IPS-18c (cell line): ENCODE results near the gene CCDC51.
A peak's percentile ranks its signal among the peaks of the same experiment; 100 is the strongest.

Experiments
- H3K4me3 ChIP-seq: 2 replicates; pipeline ENCODE4 v1.7.0; 2013; ENCODE audit warnings: low read depth, mild to moderate bottlenecking, low read length, moderate library complexity; ENCODE audit not compliant: insufficient read depth
- H3K9me3 ChIP-seq: one replicate; pipeline ENCODE4 v1.6.1; 2013; ENCODE audit warnings: mild to moderate bottlenecking, low read length, moderate library complexity; ENCODE audit not compliant: control insufficient read depth, insufficient read depth

The CCDC51 gene

GRCh38 chr3:48445277-48445882 is 5.5 kb upstream of the CCDC51 start:
- Histone ChIP-seq H3K4me3 (peak overlapping the region; percentile 99; the same call in 1 of the 2 replicates), H3K9me3 (no peaks in the 10 kb centered on the region)

DNA sequence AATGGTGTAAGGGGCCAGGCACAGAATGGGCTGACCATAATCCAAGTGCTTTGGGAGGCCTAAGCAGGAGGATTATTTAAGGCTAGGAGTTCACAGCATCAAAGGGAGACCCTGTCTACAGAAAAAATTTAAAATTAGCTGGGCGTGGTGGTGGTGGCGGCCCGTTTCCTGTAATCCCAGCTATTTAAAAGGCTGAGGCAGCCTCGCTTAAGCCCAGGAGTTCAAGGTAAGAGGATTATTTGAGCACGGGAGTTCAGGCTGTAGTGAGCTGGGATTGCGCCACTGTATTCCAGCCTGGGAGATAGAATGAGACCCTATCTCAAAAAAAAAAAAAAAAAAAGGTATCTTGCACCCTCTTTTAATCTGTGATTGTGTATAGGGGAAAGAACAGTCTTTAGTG is 2.0 kb upstream of the CCDC51 start:
- Histone ChIP-seq H3K4me3 (peak overlapping the region; percentile 20; the same call in 1 of the 2 replicates), H3K9me3 (no peaks in the 10 kb centered on the region)

DNA sequence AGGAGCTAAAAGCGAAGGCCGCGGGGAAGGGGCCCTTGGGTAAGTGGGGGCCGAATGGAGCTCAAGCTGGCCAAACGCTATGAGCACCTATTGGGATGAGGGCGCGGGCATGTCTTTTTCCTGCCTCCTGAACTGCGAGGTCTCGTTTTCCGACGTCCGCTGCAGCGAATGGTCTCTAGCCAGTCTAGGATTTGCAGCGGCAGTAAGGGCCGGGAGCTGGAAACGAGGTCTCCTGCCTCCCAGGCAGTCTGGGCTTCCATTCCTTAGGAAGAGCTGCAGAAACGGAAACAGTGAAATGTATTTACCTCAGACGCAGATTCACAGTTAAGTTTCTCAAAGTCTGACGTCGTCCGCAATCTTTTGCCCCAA is 655 bp upstream of the CCDC51 start:
- no peaks in the 10 kb centered on the region for H3K9me3 ChIP-seq
- peak overlapping the region; percentile 97 for H3K4me3 ChIP-seq

DNA sequence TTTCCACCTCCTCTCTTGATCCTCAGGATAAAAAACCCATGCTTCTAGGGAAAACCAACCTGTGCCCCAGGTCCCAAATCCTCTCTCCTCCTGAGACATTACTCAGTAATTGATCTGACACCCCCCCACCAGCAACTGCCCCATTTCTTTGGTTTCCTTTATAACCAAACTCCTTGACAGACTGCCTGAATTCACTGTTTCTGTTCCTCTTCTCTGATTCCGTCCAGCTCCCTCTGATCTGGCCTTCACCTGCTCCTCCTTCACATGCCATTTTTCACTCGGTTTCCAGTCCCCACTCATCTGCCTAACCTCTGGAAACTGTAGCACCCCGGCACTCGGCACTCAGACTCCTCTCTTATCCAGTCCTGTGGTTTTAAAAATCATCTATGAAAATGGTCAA is 2.1 kb downstream of the CCDC51 start:
- no peaks in the 10 kb centered on the region for H3K9me3 ChIP-seq
- H3K4me3 ChIP-seq = no peak overlapping the region

DNA sequence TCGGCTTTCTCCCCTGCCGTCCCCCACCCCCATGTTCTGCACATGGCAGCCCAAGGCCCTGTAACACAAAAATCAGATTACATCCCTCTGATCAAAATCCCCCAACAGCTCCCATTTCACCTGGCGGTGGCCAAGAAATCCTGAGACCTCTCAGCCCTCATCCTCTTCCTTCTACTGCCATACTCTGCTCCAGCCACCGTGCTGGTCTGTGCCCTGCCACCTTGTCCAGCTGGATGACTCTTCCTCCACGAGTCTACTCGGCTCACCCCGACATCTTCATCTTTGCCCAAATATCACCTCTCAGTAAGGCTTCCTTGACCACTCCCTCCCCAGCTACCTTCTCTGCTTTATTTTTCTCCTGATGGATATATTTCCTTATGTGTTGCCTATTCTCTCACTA is 3.1 kb downstream of the CCDC51 start:
- Histone ChIP-seq H3K4me3 (no peak overlapping the region), H3K9me3 (no peaks in the 10 kb centered on the region)

- H3K4me3 ChIP-seq = no peak overlapping the region
- no peaks in the 10 kb centered on the region for H3K9me3 ChIP-seq
These were observed 3.5 kb downstream of the CCDC51 start for GRCh38 chr3:48436477-48436787.

DNA sequence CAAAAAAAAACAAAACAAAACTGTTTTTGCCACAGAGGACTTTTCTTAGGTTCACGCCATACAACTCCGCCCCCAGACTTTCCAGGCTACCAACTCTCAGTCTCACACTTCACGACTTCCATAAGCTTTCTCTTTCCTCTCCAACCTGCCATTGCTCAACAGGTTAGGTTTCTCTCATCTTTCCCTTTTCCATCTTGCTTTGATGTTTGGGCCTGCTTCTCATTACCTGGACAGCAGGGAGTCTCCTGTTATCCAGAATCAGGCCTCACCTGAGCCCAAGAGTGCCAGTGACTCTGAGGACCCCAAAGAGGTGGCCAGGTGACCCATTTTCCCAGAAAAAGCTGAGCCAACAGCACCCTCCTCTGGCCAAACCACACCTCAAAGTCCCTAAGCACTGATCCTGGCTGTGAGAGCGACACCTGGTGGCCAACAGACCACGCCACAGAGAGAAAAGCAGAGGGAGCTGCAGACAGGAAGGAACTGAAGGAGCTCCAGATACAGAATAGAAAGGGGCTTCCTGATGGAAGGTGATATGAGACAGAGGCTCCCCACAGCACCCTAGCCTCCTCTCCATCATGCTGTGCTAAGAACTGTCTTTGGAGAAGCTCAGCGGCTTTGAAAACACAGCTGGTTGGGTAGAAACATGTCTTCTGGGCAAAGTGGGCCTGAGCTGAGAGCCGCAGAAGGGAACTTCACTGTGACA is 4.0 kb downstream of the CCDC51 start:
- H3K4me3 ChIP-seq = no peak overlapping the region
- H3K9me3 ChIP-seq = no peaks in the 10 kb centered on the region

DNA sequence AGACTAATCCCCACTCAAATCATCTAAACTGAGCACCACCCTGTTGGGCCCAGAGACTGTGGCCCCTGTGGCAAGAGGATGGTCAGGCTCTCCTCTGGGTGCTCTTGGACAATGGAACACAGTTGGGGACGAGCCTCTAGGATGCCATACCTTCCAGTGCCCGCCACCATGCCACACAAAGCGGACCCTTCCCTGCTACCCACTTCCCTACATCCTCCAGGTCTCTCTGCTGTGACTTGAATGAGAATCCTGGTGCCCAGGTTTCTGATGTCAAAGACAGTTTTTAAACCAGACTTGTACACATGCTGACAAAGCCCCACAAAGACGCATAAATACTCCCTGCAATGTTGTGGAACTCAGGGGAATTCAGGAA is 4.7 kb downstream of the CCDC51 start:
- no peaks in the 10 kb centered on the region for H3K9me3 ChIP-seq
- no peak overlapping the region for H3K4me3 ChIP-seq

GRCh38 chr3:48434591-48435222 is 5.2 kb downstream of the CCDC51 start:
- H3K9me3 ChIP-seq = no peaks in the 10 kb centered on the region
- no peak overlapping the region for H3K4me3 ChIP-seq

GRCh38 chr3:48433472-48434118 is 6.3 kb downstream of the CCDC51 start:
- no peaks in the 10 kb centered on the region for H3K9me3 ChIP-seq
- no peak overlapping the region for H3K4me3 ChIP-seq

DNA sequence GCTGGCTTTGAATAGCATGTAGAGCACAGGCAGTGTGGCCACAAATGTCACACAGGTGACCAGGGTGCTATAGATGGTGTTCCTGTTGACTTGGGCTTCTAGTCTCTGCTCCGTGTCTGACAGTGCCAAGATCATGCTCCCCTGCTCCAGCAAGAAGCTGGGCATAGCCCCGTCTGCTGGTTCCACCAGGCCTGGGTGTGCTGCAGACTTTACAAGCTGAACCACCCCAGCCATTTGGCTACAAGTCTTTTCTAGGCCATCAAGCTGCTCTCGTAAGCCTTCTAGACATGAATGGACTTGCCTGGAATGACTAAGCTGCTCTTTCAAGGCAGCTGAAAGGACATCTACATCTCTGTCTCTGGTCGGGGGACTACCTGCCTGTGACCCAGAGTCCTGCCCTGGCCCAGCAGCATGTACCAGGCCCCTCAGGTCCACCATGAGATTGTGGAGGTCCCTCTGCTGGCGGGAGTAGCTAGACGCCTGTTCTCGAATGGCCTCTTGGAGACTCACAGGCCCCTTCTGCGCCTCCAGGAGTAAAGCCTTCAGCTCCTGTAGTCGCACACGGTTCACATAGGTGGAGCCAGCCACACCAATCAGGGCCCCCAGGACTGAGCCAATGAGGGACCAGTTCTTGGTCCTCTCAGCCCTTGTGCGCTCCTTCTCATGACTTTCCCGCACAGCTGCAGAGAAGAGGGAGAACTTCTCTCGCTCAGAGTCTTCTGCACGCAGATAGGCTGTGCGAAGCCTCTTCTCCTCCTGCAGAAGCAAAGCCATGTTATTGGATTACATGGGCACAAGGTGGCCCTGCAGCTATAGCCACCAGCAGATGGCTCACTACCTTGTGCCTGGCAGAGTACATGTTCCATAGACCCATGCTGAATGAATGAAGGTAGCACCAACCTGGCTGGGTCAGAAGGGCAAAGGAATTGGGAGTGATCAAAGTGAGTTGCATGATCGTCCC is 7.2 kb downstream of the CCDC51 start:
- H3K9me3 ChIP-seq = no peaks in the 10 kb centered on the region
- H3K4me3 ChIP-seq = no peak overlapping the region

DNA sequence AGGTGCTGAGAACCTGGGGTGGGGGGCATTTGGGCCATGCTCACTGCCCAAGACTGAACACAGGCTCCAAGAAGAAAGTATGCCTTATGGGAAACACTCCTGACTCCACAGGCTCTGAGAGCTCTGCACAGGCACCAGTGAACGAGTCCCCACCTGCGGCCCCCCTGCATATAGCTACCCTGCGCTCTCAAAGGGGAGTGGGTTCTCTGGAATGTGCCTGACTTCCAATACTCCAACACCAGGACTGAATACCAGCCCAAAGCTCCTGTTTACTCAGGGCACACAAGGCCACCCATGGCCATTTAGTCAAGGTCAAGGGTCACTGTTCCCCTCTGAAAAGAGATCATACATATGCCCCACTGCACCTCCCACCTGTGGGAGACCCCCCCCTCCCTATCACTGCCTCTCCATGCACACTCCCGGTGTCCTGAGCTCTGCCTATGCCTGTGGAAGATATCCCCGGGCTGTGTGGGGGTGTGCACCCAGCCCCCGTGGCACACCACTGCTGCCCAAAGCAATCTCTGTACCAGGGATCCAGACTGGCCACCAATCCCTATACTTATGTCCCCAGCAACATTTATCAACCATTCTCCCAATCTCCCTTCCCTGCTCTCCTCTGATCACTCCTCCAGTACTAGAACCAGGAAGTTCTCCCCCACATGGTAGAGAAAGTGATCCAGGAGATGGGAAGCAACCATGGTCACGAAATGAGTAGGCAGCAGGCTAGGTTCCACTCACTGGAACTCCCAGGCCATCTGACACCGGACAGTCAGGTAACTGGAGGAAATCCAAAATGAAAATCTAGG is 8.5 kb downstream of the CCDC51 start:
- H3K9me3 ChIP-seq = no peaks in the 10 kb centered on the region

DNA sequence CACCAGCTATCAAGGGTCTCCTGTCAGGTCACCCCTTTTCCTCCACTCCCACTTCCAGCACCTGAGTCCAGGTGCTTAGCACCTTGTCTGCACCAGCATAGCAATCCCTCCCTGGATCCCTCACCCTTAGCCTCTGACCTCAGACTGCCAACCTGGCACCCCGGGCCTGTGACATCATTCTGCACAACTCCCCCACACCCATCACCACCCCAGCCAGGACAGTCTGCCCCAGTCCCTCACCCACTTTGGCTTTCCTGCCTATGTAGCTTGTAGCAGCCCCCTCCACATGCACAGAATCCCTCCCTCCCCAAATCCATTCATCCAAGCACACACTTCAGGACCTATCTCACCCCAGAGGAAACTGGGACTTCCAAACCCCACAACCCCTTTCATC is 9.2 kb downstream of the CCDC51 start:
- no peaks in the 10 kb centered on the region for H3K9me3 ChIP-seq
- peak overlapping the region; percentile 80 for H3K4me3 ChIP-seq

More for the DNA sequence above, 8.5 kb downstream of the CCDC51 start:
- H3K4me3 ChIP-seq = no peak overlapping the region

GRCh38 chr3:48429960-48430707 is 9.8 kb downstream of the CCDC51 start, which contains the start of gene PLXNB1:
Gene PLXNB1, minus strand, starts transcription at chr3:48430086. Its CDS starts 5,475 bp downstream, at chr3:48424611.
- no peaks in the 10 kb centered on the region for H3K9me3 ChIP-seq

GRCh38 chr3:48429317-48429959 is 10.5 kb downstream of the CCDC51 start:
- Histone ChIP-seq H3K4me3 (peak overlapping the region; percentile 80), H3K9me3 (no peaks in the 10 kb centered on the region)

More at GRCh38 chr3:48429960-48430707, 9.8 kb downstream of the CCDC51 start, which contains the start of gene PLXNB1:
- H3K4me3 ChIP-seq = peak within 1 kb of the TSS; percentile 80
